BJ (cell line): ENCODE results near the gene BCKDK. TPM values are rescaled to one million over a fixed set of nuclear protein-coding genes. Genes with fewer than 3 reads are reported as not detected.

Experiments used
- CTCF ChIA-PET: fragments of 350-600 bp; formaldehyde crosslinking; extraction: SDS; loops from one replicate; lab custom pipeline; 2021; ENCODE audit warnings: antibody characterized with exemption, inconsistent platforms; lab: Yijun Ruan, JAX
- POLR2A ChIA-PET: fragments of 300-600 bp; sonication (Branson Sonifier 250); formaldehyde crosslinking; extraction: SDS; loops from one replicate; lab custom pipeline; 2021; ENCODE audit warnings: antibody characterized with exemption; lab: Charles Lee
- DNase-seq: peaks from one replicate; pipeline ENCODE4 v3.0.0-alpha.2; 2011; ENCODE audit warnings: low read depth
- H3K27me3 ChIP-seq: 2 replicates; pipeline ENCODE4 v1.6.0; 2011; ENCODE audit warnings: low read length; ENCODE audit not compliant: control insufficient read depth, insufficient read depth
- H3K36me3 ChIP-seq: 2 replicates; pipeline ENCODE4 v1.5.1; 2011; ENCODE audit warnings: low read length; ENCODE audit not compliant: control insufficient read depth, insufficient read depth
- H3K4me3 ChIP-seq: 2 replicates; pipeline ENCODE4 v1.5.1; 2011; ENCODE audit warnings: low read depth, mild to moderate bottlenecking, control low read depth, low read length
- polyA plus RNA-seq: library from polyadenylated mRNA; depleted of rRNA; stranded (reverse); fragments of >200 nt; gene quantifications from 2 replicates; pipeline ENCODE4 v1.2.3, GENCODE V29; 2011
- TF ChIP-seq, protein P1 (sequence below): IDR thresholded peaks from 2 replicates; pipeline ENCODE4 v1.5.1; 2011; ENCODE audit warnings: low read depth, mild to moderate bottlenecking, control low read depth, inconsistent platforms, low read length, moderate library complexity; ENCODE audit not compliant: insufficient read depth

The BCKDK gene
- polyA plus RNA-seq, 1 experiment: 56.0 TPM

- TF ChIP-seq, protein P1, sequence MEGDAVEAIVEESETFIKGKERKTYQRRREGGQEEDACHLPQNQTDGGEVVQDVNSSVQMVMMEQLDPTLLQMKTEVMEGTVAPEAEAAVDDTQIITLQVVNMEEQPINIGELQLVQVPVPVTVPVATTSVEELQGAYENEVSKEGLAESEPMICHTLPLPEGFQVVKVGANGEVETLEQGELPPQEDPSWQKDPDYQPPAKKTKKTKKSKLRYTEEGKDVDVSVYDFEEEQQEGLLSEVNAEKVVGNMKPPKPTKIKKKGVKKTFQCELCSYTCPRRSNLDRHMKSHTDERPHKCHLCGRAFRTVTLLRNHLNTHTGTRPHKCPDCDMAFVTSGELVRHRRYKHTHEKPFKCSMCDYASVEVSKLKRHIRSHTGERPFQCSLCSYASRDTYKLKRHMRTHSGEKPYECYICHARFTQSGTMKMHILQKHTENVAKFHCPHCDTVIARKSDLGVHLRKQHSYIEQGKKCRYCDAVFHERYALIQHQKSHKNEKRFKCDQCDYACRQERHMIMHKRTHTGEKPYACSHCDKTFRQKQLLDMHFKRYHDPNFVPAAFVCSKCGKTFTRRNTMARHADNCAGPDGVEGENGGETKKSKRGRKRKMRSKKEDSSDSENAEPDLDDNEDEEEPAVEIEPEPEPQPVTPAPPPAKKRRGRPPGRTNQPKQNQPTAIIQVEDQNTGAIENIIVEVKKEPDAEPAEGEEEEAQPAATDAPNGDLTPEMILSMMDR: no peak
- peaks cover 28% of the 10 kb centered on the region for H3K36me3 ChIP-seq
- CTCF ChIA-PET: interaction anchor here (1.2 kb wide), 1 partner anchor 135 kb away, joined by 3 read pairs; no protein-coding TSS in a partner anchor
- POLR2A ChIA-PET: no interaction called here
- no peaks in the 10 kb centered on the region for H3K27me3 ChIP-seq
- H3K4me3 ChIP-seq: no peak overlapping the region
- no peak for DNase-seq
Measured at GRCh38 chr16:31112711-31113110, 4.5 kb downstream of the BCKDK start.

GRCh38 chr16:31113121-31114120 lies 5.2 kb downstream of the BCKDK start:
- Histone ChIP-seq H3K4me3 (no peak overlapping the region), H3K27me3 (no peaks in the 10 kb centered on the region), H3K36me3 (peaks cover 28% of the 10 kb centered on the region)
- CTCF ChIA-PET: interaction anchor here (1.2 to 1.8 kb wide), 2 partner anchors 29 to 136 kb away, joined by 3 to 5 read pairs; no protein-coding TSS in a partner anchor
- POLR2A ChIA-PET: no interaction called here
- TF ChIP-seq, protein P1: no peak
- DNase-seq: no peak

DNA sequence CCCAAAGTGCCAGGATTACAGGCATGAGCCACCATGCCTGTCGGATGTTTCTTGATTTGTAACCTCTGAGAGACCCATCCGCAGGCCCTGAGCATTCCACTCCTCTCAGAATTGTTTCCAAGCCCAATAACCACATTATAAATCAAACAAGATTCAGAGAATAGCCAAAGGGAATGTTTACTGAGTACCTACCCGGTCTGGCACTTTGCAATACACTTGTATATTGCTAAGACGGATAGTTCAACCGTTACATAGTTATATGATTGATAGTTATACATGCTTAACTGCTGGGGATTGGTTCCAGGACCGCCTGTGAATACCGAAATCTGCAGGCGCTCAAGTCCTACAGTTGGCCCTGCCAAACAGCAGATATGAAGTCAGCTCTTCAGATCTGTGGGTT lies 6.3 kb downstream of the BCKDK start:
- Histone ChIP-seq H3K36me3 (peaks cover 28% of the 10 kb centered on the region), H3K4me3 (no peak overlapping the region), H3K27me3 (no peaks in the 10 kb centered on the region)
- no peak for DNase-seq
- TF ChIP-seq, protein P1: no peak
- CTCF ChIA-PET: interaction anchor here (1.8 kb wide), 1 partner anchor 28 kb away, joined by 5 read pairs; no protein-coding TSS in a partner anchor
- POLR2A ChIA-PET: no interaction called here

DNA sequence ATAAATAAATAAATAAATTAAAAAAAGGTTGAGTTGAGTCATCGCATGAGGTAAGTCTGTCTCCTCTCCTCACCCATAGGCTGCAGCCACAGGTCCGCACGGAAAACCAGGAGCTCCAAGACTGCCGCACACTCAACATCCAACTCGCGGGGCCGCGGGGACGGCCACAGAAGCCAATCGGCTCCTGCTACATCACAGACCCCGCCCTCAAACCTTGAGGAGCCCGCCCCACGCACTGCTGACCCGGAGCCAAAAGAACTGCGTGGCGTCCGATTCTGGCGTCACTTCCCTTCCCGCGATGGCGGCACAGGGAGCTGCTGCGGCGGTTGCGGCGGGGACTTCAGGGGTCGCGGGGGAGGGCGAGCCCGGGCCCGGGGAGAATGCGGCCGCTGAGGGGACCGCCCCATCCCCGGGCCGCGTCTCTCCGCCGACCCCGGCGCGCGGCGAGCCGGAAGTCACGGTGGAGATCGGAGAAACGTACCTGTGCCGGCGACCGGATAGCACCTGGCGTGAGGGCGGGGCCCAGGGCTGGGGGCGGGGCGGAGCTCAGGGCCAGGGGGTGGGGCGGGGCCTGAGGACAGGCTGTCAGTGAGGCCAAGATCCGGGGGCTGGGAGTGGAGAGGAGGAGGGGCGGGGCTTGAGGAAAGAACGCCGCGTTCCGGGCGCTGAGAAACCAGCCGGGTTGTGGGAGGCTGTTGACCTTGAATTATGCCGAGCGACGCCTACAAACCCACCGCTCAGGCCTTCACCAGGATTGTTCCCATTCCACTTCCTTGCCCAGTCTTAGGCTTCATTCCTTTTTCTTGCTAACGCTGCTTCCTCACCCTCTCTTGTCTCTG lies 9.4 kb downstream of the BCKDK start, which contains the start of gene KAT8:
Gene KAT8 (plus strand): TSS at position 281 of the 839 bp plus-strand sequence. CDS start 18 bp downstream, at position 299.
- ChIA-PET CTCF (interaction anchor here (0.6 to 2.6 kb wide), 7 partner anchors 10 to 306 kb away, joined by 3 to 13 read pairs (median 3); no protein-coding TSS in a partner anchor), POLR2A (interaction anchor here (0.6 to 1.6 kb wide), 7 partner anchors 10 to 343 kb away, joined by 3 to 19 read pairs (median 4); no protein-coding TSS in a partner anchor)
- TF ChIP-seq, protein P1: no peak
- Histone ChIP-seq H3K36me3 (peaks cover 15% of the 10 kb centered on the region), H3K27me3 (no peaks in the 10 kb centered on the region), H3K4me3 (peak within 1 kb of the TSS; percentile 77)
- DNase-seq: peak; percentile 83
